DOHH2 (cell line): ENCODE data around the gene P2RY6.

Source experiments
- H3F3A ChIP-seq: fragments of 200-600 bp; sonication (generic), shearing (Covaris generic); 2 replicates; pipeline ENCODE4 v1.6.0; 2016; ENCODE audit warnings: antibody characterized with exemption, mild to moderate bottlenecking; ENCODE audit not compliant: control insufficient read depth, insufficient read depth
- H3K27ac ChIP-seq: fragments of 200-600 bp; sonication (generic); 2 replicates; pipeline ENCODE4 v1.5.1; 2014; ENCODE audit warnings: low read depth, mild to moderate bottlenecking, low read length, moderate library complexity
- H3K27me3 ChIP-seq: fragments of 200-600 bp; sonication (generic); 2 replicates; pipeline ENCODE4 v1.6.1; 2014; ENCODE audit warnings: mild to moderate bottlenecking, low read length, mixed read lengths; ENCODE audit not compliant: control insufficient read depth
- H3K36me3 ChIP-seq: fragments of 200-600 bp; sonication (generic); 2 replicates; pipeline ENCODE4 v1.6.1; 2014; ENCODE audit warnings: mild to moderate bottlenecking, low read length, moderate library complexity, mixed read lengths; ENCODE audit not compliant: control insufficient read depth
- H3K4me1 ChIP-seq: fragments of 200-600 bp; sonication (generic); 2 replicates; pipeline ENCODE4 v1.6.1; 2014; ENCODE audit warnings: mild to moderate bottlenecking, low read length, mixed read lengths; ENCODE audit not compliant: control insufficient read depth
- H3K4me2 ChIP-seq: fragments of 200-600 bp; sonication (generic); 2 replicates; pipeline ENCODE4 v1.6.0; 2014; ENCODE audit warnings: mild to moderate bottlenecking, low read length, moderate library complexity
- H3K4me3 ChIP-seq: fragments of 200-600 bp; sonication (generic); 2 replicates; pipeline ENCODE4 v1.5.1; 2014; ENCODE audit warnings: mild to moderate bottlenecking, low read length, mixed read lengths
- H3K79me2 ChIP-seq: fragments of 200-600 bp; sonication (generic); 2 replicates; pipeline ENCODE4 v1.6.1; 2014; ENCODE audit warnings: mild to moderate bottlenecking, low read length, mixed read lengths; ENCODE audit not compliant: control insufficient read depth
- H3K9me2 ChIP-seq: fragments of 200-600 bp; sonication (generic); replicated peaks from 2 replicates; pipeline ENCODE4 v1.6.1; 2014; ENCODE audit warnings: mild to moderate bottlenecking, low read length, mixed read lengths; ENCODE audit not compliant: control insufficient read depth
- H3K9me3 ChIP-seq: fragments of 200-600 bp; sonication (generic); 2 replicates; pipeline ENCODE4 v1.6.1; 2014; ENCODE audit warnings: antibody characterized with exemption, low read length, mixed read lengths; ENCODE audit not compliant: control insufficient read depth, insufficient read depth
- H4K20me1 ChIP-seq: fragments of 200-600 bp; sonication (generic); 2 replicates; pipeline ENCODE4 v1.6.0; 2014; ENCODE audit warnings: low read depth, mild to moderate bottlenecking, antibody characterized with exemption, low read length, moderate library complexity; ENCODE audit not compliant: control insufficient read depth, insufficient read depth
- EZH2phosphoT487 ChIP-seq: fragments of 200-600 bp; sonication (generic); IDR thresholded peaks from 2 replicates; pipeline ENCODE4 v1.6.1; 2017; ENCODE audit warnings: borderline replicate concordance, mild to moderate bottlenecking, antibody characterized with exemption, low read length, moderate library complexity, mixed read lengths
- TF ChIP-seq, protein P1 (sequence below): fragments of 200-600 bp; sonication (generic); IDR thresholded peaks from one replicate; pipeline ENCODE4 v1.5.1; 2014; ENCODE audit warnings: antibody characterized with exemption, mild to moderate bottlenecking, low read depth, low read length; ENCODE audit not compliant: poor library complexity, severe bottlenecking

The P2RY6 gene

GRCh38 chr11:73291196-73291595 is 19.1 kb downstream of the P2RY6 start:
- Histone ChIP-seq H3K4me1 (peaks cover 23% of the 10 kb centered on the region), H3K36me3 (no peaks in the 10 kb centered on the region), H4K20me1 (no peaks in the 10 kb centered on the region), H3K4me3 (no peak overlapping the region), H3F3A (no peaks in the 10 kb centered on the region), H3K27ac (no peak overlapping the region), H3K27me3 (0 out of 2 replicates have a peak, but pooled peaks cover 6% of the 10 kb centered on the region), H3K79me2 (no peaks in the 10 kb centered on the region), H3K4me2 (no peak overlapping the region), H3K9me3 (no peaks in the 10 kb centered on the region), H3K9me2 (no peaks in the 10 kb centered on the region)
- no peak for TF ChIP-seq EZH2phosphoT487
- TF ChIP-seq, protein P1, sequence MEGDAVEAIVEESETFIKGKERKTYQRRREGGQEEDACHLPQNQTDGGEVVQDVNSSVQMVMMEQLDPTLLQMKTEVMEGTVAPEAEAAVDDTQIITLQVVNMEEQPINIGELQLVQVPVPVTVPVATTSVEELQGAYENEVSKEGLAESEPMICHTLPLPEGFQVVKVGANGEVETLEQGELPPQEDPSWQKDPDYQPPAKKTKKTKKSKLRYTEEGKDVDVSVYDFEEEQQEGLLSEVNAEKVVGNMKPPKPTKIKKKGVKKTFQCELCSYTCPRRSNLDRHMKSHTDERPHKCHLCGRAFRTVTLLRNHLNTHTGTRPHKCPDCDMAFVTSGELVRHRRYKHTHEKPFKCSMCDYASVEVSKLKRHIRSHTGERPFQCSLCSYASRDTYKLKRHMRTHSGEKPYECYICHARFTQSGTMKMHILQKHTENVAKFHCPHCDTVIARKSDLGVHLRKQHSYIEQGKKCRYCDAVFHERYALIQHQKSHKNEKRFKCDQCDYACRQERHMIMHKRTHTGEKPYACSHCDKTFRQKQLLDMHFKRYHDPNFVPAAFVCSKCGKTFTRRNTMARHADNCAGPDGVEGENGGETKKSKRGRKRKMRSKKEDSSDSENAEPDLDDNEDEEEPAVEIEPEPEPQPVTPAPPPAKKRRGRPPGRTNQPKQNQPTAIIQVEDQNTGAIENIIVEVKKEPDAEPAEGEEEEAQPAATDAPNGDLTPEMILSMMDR, result no peak

DNA sequence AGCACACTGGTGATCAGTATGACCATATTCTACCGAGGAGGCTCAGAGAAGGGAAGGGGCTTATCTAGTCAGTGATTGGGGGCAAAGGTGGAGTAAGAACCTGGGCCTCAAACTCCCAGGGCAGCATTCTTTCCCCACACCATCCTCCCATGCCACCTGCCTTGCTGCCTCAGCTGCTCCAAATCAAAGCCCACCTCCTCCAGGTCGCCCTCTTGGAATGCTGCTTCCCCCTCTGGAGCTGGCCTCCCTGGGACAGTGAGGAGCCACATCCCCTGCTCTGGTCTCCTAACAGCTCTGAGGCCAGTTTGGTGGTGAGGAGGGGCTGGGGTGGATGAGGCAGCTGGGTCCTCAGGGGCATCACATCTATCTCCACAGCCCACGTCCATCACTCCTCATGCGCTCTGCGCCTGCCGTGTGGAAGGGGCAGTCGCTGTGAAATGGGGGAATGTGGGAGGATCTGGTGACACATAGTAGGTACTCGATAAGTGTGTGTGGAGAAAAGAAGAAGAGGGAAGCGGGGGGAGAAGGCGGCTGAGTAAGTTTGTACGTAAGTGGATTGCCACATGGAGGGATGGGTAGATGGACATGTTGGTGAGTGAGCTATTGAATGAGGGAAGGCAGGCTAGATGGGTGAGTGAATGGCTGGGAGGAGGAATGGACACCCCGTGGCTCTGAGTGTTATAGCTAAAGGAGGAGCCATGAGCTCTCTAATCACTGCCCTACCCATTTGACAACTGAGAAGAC is 19.8 kb downstream of the P2RY6 start:
- no peaks in the 10 kb centered on the region for H4K20me1 ChIP-seq
- H3K4me2 ChIP-seq, result no peak overlapping the region

DNA sequence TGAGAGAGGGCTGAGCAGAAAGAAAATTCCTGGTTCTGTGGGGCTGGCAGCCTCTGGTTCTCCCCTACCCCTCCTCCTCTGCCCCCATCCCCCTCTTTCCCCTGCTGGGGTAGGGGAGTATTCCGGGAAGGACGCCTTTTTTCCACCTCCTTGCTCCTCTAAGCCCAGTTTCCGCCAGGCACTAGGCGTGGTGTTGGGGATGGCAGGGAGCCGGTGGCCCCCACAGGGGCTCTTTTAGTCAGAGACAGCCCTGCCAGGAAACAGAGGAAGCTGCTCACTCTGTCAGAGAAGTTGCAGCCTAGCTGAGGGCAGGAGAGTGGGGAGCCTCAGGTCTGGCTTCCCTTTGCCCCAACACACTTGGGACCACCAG is 20.4 kb downstream of the P2RY6 start:
- Histone ChIP-seq H3K79me2 (no peaks in the 10 kb centered on the region), H3K4me2 (no peak overlapping the region), H3K4me1 (peaks cover 23% of the 10 kb centered on the region), H3K4me3 (no peak overlapping the region), H3F3A (no peaks in the 10 kb centered on the region), H3K27ac (no peak overlapping the region), H3K9me2 (no peaks in the 10 kb centered on the region), H4K20me1 (no peaks in the 10 kb centered on the region), H3K9me3 (no peaks in the 10 kb centered on the region), H3K27me3 (0 out of 2 replicates have a peak, but pooled peaks cover 6% of the 10 kb centered on the region), H3K36me3 (no peaks in the 10 kb centered on the region)
- TF ChIP-seq, protein P1, result no peak
- TF ChIP-seq EZH2phosphoT487, result no peak

More for the DNA sequence above, 19.8 kb downstream of the P2RY6 start:
- H3K27ac ChIP-seq, result no peak overlapping the region
- H3K79me2 ChIP-seq, result no peaks in the 10 kb centered on the region
- no peaks in the 10 kb centered on the region for H3K9me2 ChIP-seq
- 0 out of 2 replicates have a peak, but pooled peaks cover 6% of the 10 kb centered on the region for H3K27me3 ChIP-seq
- H3K9me3 ChIP-seq, result no peaks in the 10 kb centered on the region
- peaks cover 23% of the 10 kb centered on the region for H3K4me1 ChIP-seq
- no peaks in the 10 kb centered on the region for H3F3A ChIP-seq
- H3K36me3 ChIP-seq, result no peaks in the 10 kb centered on the region
- H3K4me3 ChIP-seq, result no peak overlapping the region
- no peak for TF ChIP-seq EZH2phosphoT487
- TF ChIP-seq, protein P1, result no peak
